ENCODE data around the gene GXYLT2.
A peak's percentile ranks its signal among the peaks of the same experiment; 100 is the strongest.

The GXYLT2 gene

GRCh38 chr3:72848703-72849081, 39.2 kb upstream of the GXYLT2 start:
- no peak for TF ChIP-seq SUZ12 (IDR thresholded peaks at IDR 0.05; ENCODE audit: extremely low read depth, insufficient read depth, insufficient read length)
- TF ChIP-seq ZNF274 (IDR thresholded peaks at IDR 0.05; ENCODE audit: low read depth, low read length), result no peak
- TF ChIP-seq YY1 (IDR thresholded peaks at IDR 0.05; ENCODE audit: insufficient read depth, insufficient read length), result no peak
- no peaks in the 10 kb centered on the region for H3K4me1 ChIP-seq (ENCODE audit: insufficient read depth, insufficient read length)
- H3K9me3 ChIP-seq (ENCODE audit: insufficient read depth, low read length), result no peaks in the 10 kb centered on the region
- H3K9ac ChIP-seq (ENCODE audit: insufficient read length, low read depth), result peak overlapping the region; percentile 62
- H3K27me3 ChIP-seq (ENCODE audit: insufficient read depth, insufficient read length), result peaks cover 33% of the 10 kb centered on the region
- H3K36me3 ChIP-seq (ENCODE audit: insufficient read depth, insufficient read length, low read length), result peaks cover 3% of the 10 kb centered on the region
- peak overlapping the region; percentile 72 for H3K4me3 ChIP-seq (ENCODE audit: insufficient read length, low read depth)
- no peak for DNase-seq (ENCODE audit: low read depth, low spot score)

DNA sequence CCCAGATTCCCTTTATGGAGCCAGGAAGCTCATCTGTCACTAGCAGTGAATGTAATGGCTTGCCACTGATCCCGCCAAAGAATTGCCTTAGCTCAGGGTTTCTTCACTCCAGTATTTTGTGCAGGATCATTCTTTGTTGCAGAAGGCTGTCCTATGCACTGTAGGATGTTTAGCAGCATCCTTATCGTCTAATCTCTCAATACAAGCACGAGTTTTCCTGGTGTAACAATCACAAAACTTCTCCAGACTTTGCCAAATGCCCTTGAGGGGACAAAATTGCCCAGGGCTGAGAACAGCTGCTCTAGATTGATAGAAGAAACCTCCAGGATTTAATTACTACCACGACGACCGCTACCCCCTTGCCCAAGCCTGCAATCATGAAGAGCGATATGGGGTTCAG, 32.8 kb upstream of the GXYLT2 start:
- H3K4me3 ChIP-seq (ENCODE audit: insufficient read length, low read depth), result no peak overlapping the region
- no peaks in the 10 kb centered on the region for H3K36me3 ChIP-seq (ENCODE audit: insufficient read depth, insufficient read length, low read length)
- TF ChIP-seq ZNF274 (IDR thresholded peaks at IDR 0.05; ENCODE audit: low read depth, low read length), result no peak
- TF ChIP-seq YY1 (IDR thresholded peaks at IDR 0.05; ENCODE audit: insufficient read depth, insufficient read length), result no peak
- TF ChIP-seq SUZ12 (IDR thresholded peaks at IDR 0.05; ENCODE audit: extremely low read depth, insufficient read depth, insufficient read length), result no peak
- DNase-seq (ENCODE audit: low read depth, low spot score), result no peak
- H3K4me1 ChIP-seq (ENCODE audit: insufficient read depth, insufficient read length), result no peaks in the 10 kb centered on the region
- no peak overlapping the region for H3K9ac ChIP-seq (ENCODE audit: insufficient read length, low read depth)
- peaks cover 6% of the 10 kb centered on the region for H3K27me3 ChIP-seq (ENCODE audit: insufficient read depth, insufficient read length)
- no peaks in the 10 kb centered on the region for H3K9me3 ChIP-seq (ENCODE audit: insufficient read depth, low read length)

DNA sequence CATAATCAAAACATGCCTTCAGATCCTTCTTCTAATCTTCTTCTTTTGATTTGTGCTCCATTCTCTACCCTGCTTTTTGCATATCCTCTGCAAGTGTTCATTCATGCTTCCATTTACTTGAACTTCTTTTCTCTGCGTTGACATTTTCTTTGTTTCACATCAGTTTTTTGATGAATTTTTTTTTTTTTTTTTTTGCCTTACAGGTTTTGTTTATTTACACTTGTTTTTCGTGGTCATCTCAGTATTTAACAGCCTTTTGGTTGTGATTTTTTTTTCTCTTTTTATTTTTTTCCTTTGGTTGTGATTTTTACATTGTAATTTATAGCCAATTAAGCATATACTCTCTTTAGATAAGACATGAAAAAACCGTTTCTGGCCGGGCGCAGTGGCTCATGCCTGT, 27.8 kb upstream of the GXYLT2 start:
- Histone ChIP-seq H3K9me3 (ENCODE audit: insufficient read depth, low read length) (no peaks in the 10 kb centered on the region), H3K36me3 (ENCODE audit: insufficient read depth, insufficient read length, low read length) (no peaks in the 10 kb centered on the region), H3K27me3 (ENCODE audit: insufficient read depth, insufficient read length) (no peaks in the 10 kb centered on the region), H3K4me1 (ENCODE audit: insufficient read depth, insufficient read length) (no peaks in the 10 kb centered on the region), H3K4me3 (ENCODE audit: insufficient read length, low read depth) (no peak overlapping the region), H3K9ac (ENCODE audit: insufficient read length, low read depth) (no peak overlapping the region)
- no peak for DNase-seq (ENCODE audit: low read depth, low spot score)
- no peak for TF ChIP-seq YY1 (IDR thresholded peaks at IDR 0.05; ENCODE audit: insufficient read depth, insufficient read length)
- no peak for TF ChIP-seq SUZ12 (IDR thresholded peaks at IDR 0.05; ENCODE audit: extremely low read depth, insufficient read depth, insufficient read length)
- TF ChIP-seq ZNF274 (IDR thresholded peaks at IDR 0.05; ENCODE audit: low read depth, low read length), result no peak

- TF ChIP-seq YY1 (IDR thresholded peaks at IDR 0.05; ENCODE audit: insufficient read depth, insufficient read length) (no peak), SUZ12 (IDR thresholded peaks at IDR 0.05; ENCODE audit: extremely low read depth, insufficient read depth, insufficient read length) (no peak), ZNF274 (IDR thresholded peaks at IDR 0.05; ENCODE audit: low read depth, low read length) (no peak)
- H3K36me3 ChIP-seq (ENCODE audit: insufficient read depth, insufficient read length, low read length), result no peaks in the 10 kb centered on the region
Observed at GRCh38 chr3:72860846-72861245, 27.0 kb upstream of the GXYLT2 start.

DNA sequence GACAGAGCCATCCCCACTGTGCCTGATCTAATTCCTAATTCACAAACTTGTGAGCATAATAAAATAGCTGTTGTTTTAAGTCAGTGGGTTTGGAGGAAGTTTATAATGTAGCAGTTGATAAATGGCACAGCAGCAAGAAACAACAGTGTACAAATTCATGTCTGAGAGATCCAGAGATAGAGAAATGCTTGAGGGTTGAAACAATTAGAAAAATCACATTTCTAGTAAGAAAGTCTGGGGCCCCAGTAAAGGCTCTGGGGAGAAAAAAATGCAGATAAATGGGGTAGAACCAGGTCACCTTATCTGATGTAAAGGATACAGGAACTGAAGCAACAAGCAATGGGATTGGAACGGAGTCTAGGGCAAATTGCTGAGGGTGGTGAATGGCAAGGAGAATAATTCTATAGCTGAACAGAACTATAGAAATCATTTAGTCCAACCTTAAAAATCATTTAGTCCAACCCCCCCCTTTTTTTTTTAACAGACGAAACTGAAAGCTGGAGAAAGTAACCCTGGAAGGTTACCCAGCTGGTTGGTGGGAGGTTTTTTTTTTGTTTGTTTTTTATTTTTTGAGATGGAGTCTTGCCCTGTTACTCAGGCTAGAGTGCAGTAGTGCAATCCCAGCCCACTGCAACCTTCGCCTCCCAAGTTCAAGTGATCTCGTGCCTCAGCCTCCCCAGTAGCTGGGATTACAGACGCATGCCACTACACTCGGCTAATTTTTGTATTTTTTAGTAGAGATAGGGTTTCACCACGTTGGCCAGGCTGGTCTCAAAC, 25.3 kb upstream of the GXYLT2 start:
- H3K4me1 ChIP-seq (ENCODE audit: insufficient read depth, insufficient read length), result no peaks in the 10 kb centered on the region
- H3K9ac ChIP-seq (ENCODE audit: insufficient read length, low read depth), result no peak overlapping the region
- no peaks in the 10 kb centered on the region for H3K27me3 ChIP-seq (ENCODE audit: insufficient read depth, insufficient read length)
- no peak for TF ChIP-seq YY1 (IDR thresholded peaks at IDR 0.05; ENCODE audit: insufficient read depth, insufficient read length)
- no peak for TF ChIP-seq ZNF274 (IDR thresholded peaks at IDR 0.05; ENCODE audit: low read depth, low read length)
- TF ChIP-seq SUZ12 (IDR thresholded peaks at IDR 0.05; ENCODE audit: extremely low read depth, insufficient read depth, insufficient read length), result no peak
- DNase-seq (ENCODE audit: low read depth, low spot score), result no peak
- H3K4me3 ChIP-seq (ENCODE audit: insufficient read length, low read depth), result no peak overlapping the region
- no peaks in the 10 kb centered on the region for H3K9me3 ChIP-seq (ENCODE audit: insufficient read depth, low read length)
- no peaks in the 10 kb centered on the region for H3K36me3 ChIP-seq (ENCODE audit: insufficient read depth, insufficient read length, low read length)

More at GRCh38 chr3:72860846-72861245, 27.0 kb upstream of the GXYLT2 start:
- H3K4me1 ChIP-seq (ENCODE audit: insufficient read depth, insufficient read length), result no peaks in the 10 kb centered on the region
- H3K27me3 ChIP-seq (ENCODE audit: insufficient read depth, insufficient read length), result no peaks in the 10 kb centered on the region
- DNase-seq (ENCODE audit: low read depth, low spot score), result no peak
- no peak overlapping the region for H3K4me3 ChIP-seq (ENCODE audit: insufficient read length, low read depth)
- H3K9ac ChIP-seq (ENCODE audit: insufficient read length, low read depth), result no peak overlapping the region
- no peaks in the 10 kb centered on the region for H3K9me3 ChIP-seq (ENCODE audit: insufficient read depth, low read length)

- H3K36me3 ChIP-seq (ENCODE audit: insufficient read depth, insufficient read length, low read length), result no peaks in the 10 kb centered on the region
- DNase-seq (ENCODE audit: low read depth, low spot score), result no peak
- H3K4me1 ChIP-seq (ENCODE audit: insufficient read depth, insufficient read length), result no peaks in the 10 kb centered on the region
- peaks cover 13% of the 10 kb centered on the region for H3K27me3 ChIP-seq (ENCODE audit: insufficient read depth, insufficient read length)
- H3K9ac ChIP-seq (ENCODE audit: insufficient read length, low read depth), result no peak overlapping the region
- no peak overlapping the region for H3K4me3 ChIP-seq (ENCODE audit: insufficient read length, low read depth)
- H3K9me3 ChIP-seq (ENCODE audit: insufficient read depth, low read length), result no peaks in the 10 kb centered on the region
- no peak for TF ChIP-seq SUZ12 (IDR thresholded peaks at IDR 0.05; ENCODE audit: extremely low read depth, insufficient read depth, insufficient read length)
- TF ChIP-seq YY1 (IDR thresholded peaks at IDR 0.05; ENCODE audit: insufficient read depth, insufficient read length), result no peak
- TF ChIP-seq ZNF274 (IDR thresholded peaks at IDR 0.05; ENCODE audit: low read depth, low read length), result no peak
Observed at GRCh38 chr3:72872183-72872582, 15.7 kb upstream of the GXYLT2 start.

GRCh38 chr3:72887343-72887704, 522 bp upstream of the GXYLT2 start:
- Histone ChIP-seq H3K27me3 (ENCODE audit: insufficient read depth, insufficient read length) (peaks cover 54% of the 10 kb centered on the region), H3K4me1 (ENCODE audit: insufficient read depth, insufficient read length) (peaks cover 7% of the 10 kb centered on the region), H3K9me3 (ENCODE audit: insufficient read depth, low read length) (peaks cover 8% of the 10 kb centered on the region), H3K9ac (ENCODE audit: insufficient read length, low read depth) (peak overlapping the region; percentile 27), H3K36me3 (ENCODE audit: insufficient read depth, insufficient read length, low read length) (peaks cover under 1% of the 10 kb centered on the region), H3K4me3 (ENCODE audit: insufficient read length, low read depth) (peak overlapping the region; percentile 49)
- TF ChIP-seq SUZ12 (IDR thresholded peaks at IDR 0.05; ENCODE audit: extremely low read depth, insufficient read depth, insufficient read length) (no peak), ZNF274 (IDR thresholded peaks at IDR 0.05; ENCODE audit: low read depth, low read length) (no peak), YY1 (IDR thresholded peaks at IDR 0.05; ENCODE audit: insufficient read depth, insufficient read length) (no peak)
- no peak for DNase-seq (ENCODE audit: low read depth, low spot score)
